GM18861 (cell line): ENCODE results near the gene SPEG.

Experiments
- ATAC-seq: cut with Tn5 transposase; IDR thresholded peaks from one replicate; pipeline ENCODE4 v1.9.1; 2021; ENCODE audit not compliant: unreplicated experiment

The SPEG gene

GRCh38 chr2:219542931-219543595 is 108.4 kb downstream of the SPEG start:
- peak; percentile 2 for ATAC-seq

GRCh38 chr2:219543596-219544358 is 109.1 kb downstream of the SPEG start, which contains the start of the genes CHPF and TMEM198:
CHPF (minus strand) TSS chr2:219543809; CDS start chr2:219543538, 271 bp downstream.
TMEM198 (plus strand) TSS chr2:219544028; CDS start chr2:219544728, 700 bp downstream.
- peak; percentile 74 for ATAC-seq

GRCh38 chr2:219544567-219544966 is 109.9 kb downstream of the SPEG start:
- ATAC-seq = no peak

- no peak for ATAC-seq
Measured at GRCh38 chr2:219545295-219545942, 110.8 kb downstream of the SPEG start.

- ATAC-seq = no peak
Measured at GRCh38 chr2:219545943-219546352, 111.3 kb downstream of the SPEG start.

- no peak for ATAC-seq
Measured at GRCh38 chr2:219547621-219548020, 113.0 kb downstream of the SPEG start.
